ENCODE results near the gene MCRS1.

Gene MCRS1

GRCh38 chr12:49578471-49579112 is 10.7 kb upstream of the MCRS1 start:
- Histone ChIP-seq H3K4me1 (ENCODE audit: insufficient read depth, low read length) (peaks cover 25% of the 10 kb centered on the region), H3K4me3 (ENCODE audit: low read depth in 1 of 2, low read length in 2 of 2) (no peak overlapping the region), H3K9ac (ENCODE audit: low read length) (no peak overlapping the region), H3K27ac (ENCODE audit: low read depth, low read length) (no peak overlapping the region), H3K36me3 (ENCODE audit: insufficient read depth, low read length) (peaks cover 4% of the 10 kb centered on the region), H3K27me3 (ENCODE audit: control insufficient read depth in 1 of 2, insufficient read depth in 2 of 2, low read length in 2 of 2) (no peaks in the 10 kb centered on the region), H3K9me3 (ENCODE audit: low read length) (no peaks in the 10 kb centered on the region)

DNA sequence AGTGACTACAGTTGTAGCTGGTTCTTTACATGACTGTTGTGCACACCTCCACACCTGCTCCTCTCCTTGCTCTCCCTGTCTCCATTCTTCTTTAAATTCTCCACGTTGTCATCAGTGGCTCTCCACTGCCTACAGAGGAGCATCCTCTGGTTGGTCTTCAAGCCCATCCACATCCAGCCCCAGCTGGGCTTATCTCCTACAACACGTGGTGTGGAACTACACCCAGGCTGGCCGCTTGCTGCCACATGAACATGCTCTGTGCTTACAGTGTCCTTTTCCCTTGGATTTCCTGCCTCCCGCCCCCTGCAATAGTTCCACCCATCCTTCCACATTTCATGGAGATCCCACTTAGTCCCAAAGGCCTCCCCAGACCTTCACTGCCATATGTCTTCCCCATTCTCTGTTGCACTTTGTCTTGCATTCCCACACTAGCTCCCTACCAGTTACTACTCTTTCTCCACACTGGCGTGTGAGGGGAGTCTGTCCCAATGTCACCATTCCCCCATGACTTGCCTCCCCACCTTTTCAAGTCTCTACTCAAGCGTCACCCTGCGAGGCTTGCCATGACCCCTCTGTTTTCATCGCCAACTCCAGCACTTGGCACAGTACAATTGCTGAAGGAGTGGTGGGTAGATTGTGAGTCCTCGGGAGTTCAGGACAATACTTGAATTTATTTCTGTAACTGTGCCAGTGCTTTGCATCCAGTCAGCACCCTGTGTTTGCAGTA is 9.8 kb upstream of the MCRS1 start:
- Histone ChIP-seq H3K27me3 (ENCODE audit: control insufficient read depth in 1 of 2, insufficient read depth in 2 of 2, low read length in 2 of 2) (no peaks in the 10 kb centered on the region), H3K4me1 (ENCODE audit: insufficient read depth, low read length) (peaks cover 19% of the 10 kb centered on the region), H3K4me3 (ENCODE audit: low read depth in 1 of 2, low read length in 2 of 2) (no peak overlapping the region), H3K27ac (ENCODE audit: low read depth, low read length) (no peak overlapping the region), H3K36me3 (ENCODE audit: insufficient read depth, low read length) (peaks cover 4% of the 10 kb centered on the region), H3K9ac (ENCODE audit: low read length) (no peak overlapping the region), H3K9me3 (ENCODE audit: low read length) (no peaks in the 10 kb centered on the region)

- Histone ChIP-seq H3K9me3 (ENCODE audit: low read length) (no peaks in the 10 kb centered on the region), H3K9ac (ENCODE audit: low read length) (peak overlapping the region; percentile 96), H3K4me1 (ENCODE audit: insufficient read depth, low read length) (peaks cover 13% of the 10 kb centered on the region), H3K27ac (ENCODE audit: low read depth, low read length) (peak overlapping the region; percentile 90), H3K4me3 (ENCODE audit: low read depth in 1 of 2, low read length in 2 of 2) (peak overlapping the region; percentile 75 to 100), H3K36me3 (ENCODE audit: insufficient read depth, low read length) (peaks cover 18% of the 10 kb centered on the region), H3K27me3 (ENCODE audit: control insufficient read depth in 1 of 2, insufficient read depth in 2 of 2, low read length in 2 of 2) (no peaks in the 10 kb centered on the region)
Measured at GRCh38 chr12:49568442-49569162, 660 bp upstream of the MCRS1 start.

- H3K27ac ChIP-seq (ENCODE audit: low read depth, low read length): peak overlapping the region; percentile 90
- H3K4me3 ChIP-seq (ENCODE audit: low read depth in 1 of 2, low read length in 2 of 2): peak overlapping the region; percentile 75 to 100
- peaks cover 13% of the 10 kb centered on the region for H3K4me1 ChIP-seq (ENCODE audit: insufficient read depth, low read length)
- H3K36me3 ChIP-seq (ENCODE audit: insufficient read depth, low read length): peaks cover 32% of the 10 kb centered on the region
- H3K9ac ChIP-seq (ENCODE audit: low read length): peak overlapping the region; percentile 96
- H3K27me3 ChIP-seq (ENCODE audit: control insufficient read depth in 1 of 2, insufficient read depth in 2 of 2, low read length in 2 of 2): no peaks in the 10 kb centered on the region
- H3K9me3 ChIP-seq (ENCODE audit: low read length): no peaks in the 10 kb centered on the region
Measured at GRCh38 chr12:49567302-49567610, 686 bp downstream of the MCRS1 start.

- Histone ChIP-seq H3K27ac (ENCODE audit: low read depth, low read length) (no peak overlapping the region), H3K36me3 (ENCODE audit: insufficient read depth, low read length) (peaks cover 39% of the 10 kb centered on the region), H3K27me3 (ENCODE audit: control insufficient read depth in 1 of 2, insufficient read depth in 2 of 2, low read length in 2 of 2) (no peaks in the 10 kb centered on the region), H3K9me3 (ENCODE audit: low read length) (no peaks in the 10 kb centered on the region), H3K9ac (ENCODE audit: low read length) (no peak overlapping the region), H3K4me1 (ENCODE audit: insufficient read depth, low read length) (peaks cover 13% of the 10 kb centered on the region), H3K4me3 (ENCODE audit: low read depth in 1 of 2, low read length in 2 of 2) (no peak overlapping the region)
Measured at GRCh38 chr12:49566361-49566760, 1.6 kb downstream of the MCRS1 start.

DNA sequence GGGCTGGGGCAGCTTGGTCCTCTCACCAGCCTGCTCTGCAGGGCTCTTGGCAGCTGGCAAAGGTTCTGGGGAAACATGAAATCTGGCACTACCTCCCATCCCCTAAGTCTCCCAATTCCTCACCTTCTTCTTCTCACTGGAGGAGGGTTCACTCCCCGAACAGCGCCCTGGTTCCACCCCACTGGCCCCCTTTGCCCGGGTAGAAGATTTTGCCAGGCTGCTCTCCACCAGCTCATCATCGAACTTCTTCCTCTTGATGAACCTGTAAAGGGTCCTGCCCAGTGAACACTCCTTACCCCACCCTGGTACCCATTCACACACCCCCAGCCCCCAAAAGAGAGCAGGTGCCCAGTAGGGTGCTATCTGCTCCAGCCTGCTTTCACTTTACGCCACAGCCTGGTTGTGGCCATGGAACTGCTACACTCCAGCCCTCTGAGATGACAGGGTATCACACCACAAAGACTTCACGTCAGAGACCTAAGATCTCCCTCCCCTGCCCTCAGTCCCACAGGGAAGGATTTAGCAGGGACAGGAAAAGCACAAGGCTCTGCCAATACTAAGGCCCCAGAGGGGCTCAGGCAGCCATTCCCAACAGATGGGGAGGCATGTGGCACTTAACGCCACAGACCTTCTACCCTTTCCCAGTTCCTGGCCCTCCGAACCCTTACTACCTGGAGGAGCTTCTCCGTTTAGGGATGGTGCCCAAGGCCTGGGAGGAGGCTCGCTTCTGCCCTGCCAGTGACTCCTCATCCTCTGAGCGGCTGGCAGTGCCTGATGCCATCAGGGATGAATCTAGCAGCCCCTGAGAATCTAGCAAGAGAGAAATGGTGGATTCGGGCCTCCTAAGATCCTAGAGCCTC is 2.3 kb downstream of the MCRS1 start:
- Histone ChIP-seq H3K36me3 (ENCODE audit: insufficient read depth, low read length) (peaks cover 45% of the 10 kb centered on the region), H3K9ac (ENCODE audit: low read length) (no peak overlapping the region), H3K4me3 (ENCODE audit: low read depth in 1 of 2, low read length in 2 of 2) (no peak overlapping the region), H3K27ac (ENCODE audit: low read depth, low read length) (no peak overlapping the region), H3K4me1 (ENCODE audit: insufficient read depth, low read length) (peaks cover 13% of the 10 kb centered on the region), H3K9me3 (ENCODE audit: low read length) (no peaks in the 10 kb centered on the region), H3K27me3 (ENCODE audit: control insufficient read depth in 1 of 2, insufficient read depth in 2 of 2, low read length in 2 of 2) (no peaks in the 10 kb centered on the region)

GRCh38 chr12:49564686-49565405 is 3.1 kb downstream of the MCRS1 start:
- H3K9ac ChIP-seq (ENCODE audit: low read length): no peak overlapping the region
- H3K27me3 ChIP-seq (ENCODE audit: control insufficient read depth in 1 of 2, insufficient read depth in 2 of 2, low read length in 2 of 2): no peaks in the 10 kb centered on the region
- H3K27ac ChIP-seq (ENCODE audit: low read depth, low read length): no peak overlapping the region
- H3K36me3 ChIP-seq (ENCODE audit: insufficient read depth, low read length): peaks cover 53% of the 10 kb centered on the region
- H3K4me1 ChIP-seq (ENCODE audit: insufficient read depth, low read length): peaks cover 13% of the 10 kb centered on the region
- H3K4me3 ChIP-seq (ENCODE audit: low read depth in 1 of 2, low read length in 2 of 2): no peak overlapping the region
- no peaks in the 10 kb centered on the region for H3K9me3 ChIP-seq (ENCODE audit: low read length)

DNA sequence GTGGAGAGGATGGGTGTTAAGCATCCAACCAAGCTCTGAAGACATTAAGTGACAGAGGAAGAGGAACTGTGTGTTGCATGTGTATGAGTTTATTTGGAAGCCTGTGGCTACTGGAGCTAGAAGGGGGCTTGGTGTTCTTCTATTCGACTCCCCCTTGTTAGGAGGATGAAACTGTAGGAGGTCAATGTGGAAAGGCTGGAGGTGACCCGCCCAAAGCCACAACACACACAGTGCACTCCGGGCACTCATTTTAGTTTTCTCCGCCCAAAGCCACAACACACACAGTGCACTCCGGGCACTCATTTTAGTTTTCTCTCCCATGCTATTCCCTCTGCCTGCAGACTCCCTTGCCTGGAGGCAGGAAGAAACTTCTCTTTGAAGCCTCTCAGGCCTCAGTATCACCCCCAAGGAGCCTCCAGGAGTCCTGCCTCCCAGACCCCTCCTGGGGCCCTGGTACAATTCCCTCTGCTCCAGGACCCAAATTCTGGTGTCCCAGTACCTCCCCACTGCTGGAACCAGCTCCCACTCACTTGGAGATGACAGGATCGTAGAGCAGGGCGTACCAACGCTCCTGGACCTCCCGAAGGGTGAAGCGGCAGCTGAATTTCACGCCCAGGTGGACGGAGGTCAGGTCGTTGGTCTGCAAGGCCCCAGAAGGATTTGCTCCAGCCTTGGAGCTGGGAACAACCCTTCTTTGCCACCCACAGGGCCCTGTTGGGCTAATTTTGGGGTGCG is 3.8 kb downstream of the MCRS1 start:
- Histone ChIP-seq H3K36me3 (ENCODE audit: insufficient read depth, low read length) (peaks cover 60% of the 10 kb centered on the region), H3K27ac (ENCODE audit: low read depth, low read length) (no peak overlapping the region), H3K9ac (ENCODE audit: low read length) (no peak overlapping the region), H3K9me3 (ENCODE audit: low read length) (no peaks in the 10 kb centered on the region), H3K4me3 (ENCODE audit: low read depth in 1 of 2, low read length in 2 of 2) (no peak overlapping the region), H3K4me1 (ENCODE audit: insufficient read depth, low read length) (peaks cover 13% of the 10 kb centered on the region), H3K27me3 (ENCODE audit: control insufficient read depth in 1 of 2, insufficient read depth in 2 of 2, low read length in 2 of 2) (no peaks in the 10 kb centered on the region)

- no peak overlapping the region for H3K4me3 ChIP-seq (ENCODE audit: low read depth in 1 of 2, low read length in 2 of 2)
- H3K9me3 ChIP-seq (ENCODE audit: low read length): no peaks in the 10 kb centered on the region
- H3K27ac ChIP-seq (ENCODE audit: low read depth, low read length): no peak overlapping the region
- peaks cover 13% of the 10 kb centered on the region for H3K4me1 ChIP-seq (ENCODE audit: insufficient read depth, low read length)
- H3K9ac ChIP-seq (ENCODE audit: low read length): no peak overlapping the region
- no peaks in the 10 kb centered on the region for H3K27me3 ChIP-seq (ENCODE audit: control insufficient read depth in 1 of 2, insufficient read depth in 2 of 2, low read length in 2 of 2)
- H3K36me3 ChIP-seq (ENCODE audit: insufficient read depth, low read length): peaks cover 69% of the 10 kb centered on the region
Measured at GRCh38 chr12:49562831-49563230, 5.1 kb downstream of the MCRS1 start.

GRCh38 chr12:49562233-49562632 is 5.7 kb downstream of the MCRS1 start:
- H3K36me3 ChIP-seq (ENCODE audit: insufficient read depth, low read length): peaks cover 71% of the 10 kb centered on the region
- no peaks in the 10 kb centered on the region for H3K9me3 ChIP-seq (ENCODE audit: low read length)
- no peak overlapping the region for H3K27ac ChIP-seq (ENCODE audit: low read depth, low read length)
- peaks cover 11% of the 10 kb centered on the region for H3K4me1 ChIP-seq (ENCODE audit: insufficient read depth, low read length)
- no peaks in the 10 kb centered on the region for H3K27me3 ChIP-seq (ENCODE audit: control insufficient read depth in 1 of 2, insufficient read depth in 2 of 2, low read length in 2 of 2)
- no peak overlapping the region for H3K9ac ChIP-seq (ENCODE audit: low read length)
- no peak overlapping the region for H3K4me3 ChIP-seq (ENCODE audit: low read depth in 1 of 2, low read length in 2 of 2)

Measured in muscle layer of colon (tissue), 2 donors.